ENCODE measurements around the gene CIB4. TPM values are rescaled to one million over a fixed set of nuclear protein-coding genes. Genes with fewer than 3 reads are reported as not detected.

Gene CIB4
- total RNA-seq, 1 donor from 2014 or later: not detected

DNA sequence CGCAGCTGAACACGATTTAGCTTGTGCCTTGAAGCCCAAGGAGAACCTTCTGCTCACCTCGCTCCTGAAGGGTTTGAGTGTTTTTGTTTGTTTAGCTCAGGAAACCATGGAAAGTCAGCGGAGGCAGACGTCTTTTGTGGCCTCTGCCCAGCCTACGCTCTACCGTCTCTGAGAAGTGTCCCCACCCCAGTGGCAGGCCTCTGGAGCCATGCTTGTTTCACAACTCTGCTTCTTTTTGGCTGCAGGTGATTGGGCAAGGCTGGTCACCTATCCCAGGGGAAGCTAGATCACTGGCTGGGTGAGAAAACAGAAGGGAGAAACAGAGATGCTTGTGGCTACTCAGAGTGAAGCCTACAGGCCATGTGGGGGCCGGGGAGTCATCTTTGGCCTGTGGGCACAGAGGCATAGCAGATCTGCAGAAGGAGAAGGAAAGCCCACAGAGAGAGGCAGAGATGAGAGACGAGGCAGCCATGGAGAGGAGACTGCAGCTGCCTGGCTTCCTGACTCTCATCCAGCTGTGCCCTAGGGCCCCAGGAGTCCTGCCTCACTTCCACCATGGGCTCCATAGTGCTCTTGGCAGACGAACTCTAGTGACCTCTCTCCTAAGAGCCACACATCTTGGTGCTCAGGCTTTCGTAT is 50.1 kb downstream of the CIB4 start:
- H3K27me3 Mint-ChIP-seq (ENCODE audit: low read depth): peaks cover 47% of the 10 kb centered on the region
- no peaks in the 10 kb centered on the region for H3K9me3 Mint-ChIP-seq
- H3K27ac Mint-ChIP-seq (ENCODE audit: unreplicated experiment): peak overlapping the region; percentile 10
- peaks cover 10% of the 10 kb centered on the region for H3K4me1 Mint-ChIP-seq
- H3K4me3 Mint-ChIP-seq: no peak overlapping the region
- no peak for DNase-seq (ENCODE audit: low read depth, low spot score)
- no peak for TF ChIP-seq CTCF (conservative IDR thresholded peaks at IDR 0.05)
- H3K36me3 Mint-ChIP-seq (ENCODE audit: low read depth): no peaks in the 10 kb centered on the region

GRCh38 chr2:26590508-26590907 is 50.7 kb downstream of the CIB4 start:
- peaks cover 51% of the 10 kb centered on the region for H3K27me3 Mint-ChIP-seq (ENCODE audit: low read depth)
- no peak for DNase-seq (ENCODE audit: low read depth, low spot score)
- no peak overlapping the region for H3K4me3 Mint-ChIP-seq
- H3K36me3 Mint-ChIP-seq (ENCODE audit: low read depth): no peaks in the 10 kb centered on the region
- no peak for TF ChIP-seq CTCF (conservative IDR thresholded peaks at IDR 0.05)
- peaks cover 10% of the 10 kb centered on the region for H3K4me1 Mint-ChIP-seq
- H3K27ac Mint-ChIP-seq (ENCODE audit: unreplicated experiment): no peak overlapping the region
- no peaks in the 10 kb centered on the region for H3K9me3 Mint-ChIP-seq

GRCh38 chr2:26588576-26588975 is 52.6 kb downstream of the CIB4 start:
- H3K36me3 Mint-ChIP-seq (ENCODE audit: low read depth): no peaks in the 10 kb centered on the region
- peaks cover 39% of the 10 kb centered on the region for H3K27me3 Mint-ChIP-seq (ENCODE audit: low read depth)
- DNase-seq (ENCODE audit: low read depth, low spot score): no peak
- H3K4me1 Mint-ChIP-seq: peaks cover 10% of the 10 kb centered on the region
- H3K4me3 Mint-ChIP-seq: no peak overlapping the region
- no peak overlapping the region for H3K27ac Mint-ChIP-seq (ENCODE audit: unreplicated experiment)
- TF ChIP-seq CTCF (conservative IDR thresholded peaks at IDR 0.05): no peak
- no peaks in the 10 kb centered on the region for H3K9me3 Mint-ChIP-seq

GRCh38 chr2:26587994-26588393 is 53.2 kb downstream of the CIB4 start:
- Mint-ChIP-seq H3K27me3 (ENCODE audit: low read depth) (peaks cover 39% of the 10 kb centered on the region), H3K27ac (ENCODE audit: unreplicated experiment) (no peak overlapping the region), H3K4me3 (no peak overlapping the region), H3K4me1 (peaks cover 10% of the 10 kb centered on the region), H3K36me3 (ENCODE audit: low read depth) (no peaks in the 10 kb centered on the region), H3K9me3 (no peaks in the 10 kb centered on the region)
- no peak for DNase-seq (ENCODE audit: low read depth, low spot score)
- no peak for TF ChIP-seq CTCF (conservative IDR thresholded peaks at IDR 0.05)

DNA sequence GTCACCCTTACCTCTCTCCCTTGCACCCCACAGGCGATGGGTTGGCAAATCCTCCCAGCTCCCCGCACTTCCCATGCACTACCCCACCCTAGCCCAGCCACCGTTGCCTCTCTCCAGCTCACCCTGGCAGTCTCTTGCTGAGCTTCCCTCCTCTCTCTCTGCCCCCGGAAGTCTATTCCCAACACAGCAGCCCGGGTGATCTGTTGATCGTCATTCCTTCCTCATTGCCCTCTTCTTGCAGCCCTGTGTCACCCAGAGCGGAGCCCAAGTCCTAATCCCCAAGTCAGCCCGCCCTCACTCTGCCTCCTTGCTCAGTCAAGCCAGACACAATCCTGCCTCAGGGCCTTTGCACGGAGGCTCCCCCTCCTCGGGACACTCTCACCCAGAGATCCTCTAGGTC is 55.2 kb downstream of the CIB4 start:
- no peak for DNase-seq (ENCODE audit: low read depth, low spot score)
- no peaks in the 10 kb centered on the region for H3K9me3 Mint-ChIP-seq
- H3K36me3 Mint-ChIP-seq (ENCODE audit: low read depth): no peaks in the 10 kb centered on the region
- no peak overlapping the region for H3K27ac Mint-ChIP-seq (ENCODE audit: unreplicated experiment)
- peaks cover 8% of the 10 kb centered on the region for H3K4me1 Mint-ChIP-seq
- peaks cover 36% of the 10 kb centered on the region for H3K27me3 Mint-ChIP-seq (ENCODE audit: low read depth)
- TF ChIP-seq CTCF (conservative IDR thresholded peaks at IDR 0.05): no peak
- H3K4me3 Mint-ChIP-seq: no peak overlapping the region

Data from neural crest cell (in vitro differentiated cells).